ENCODE data around the gene GLIS2. TPM values are rescaled to one million over a fixed set of nuclear protein-coding genes. Genes with fewer than 3 reads are reported as not detected.

GLIS2 gene
- total and polyA plus RNA-seq, 2 of the 4 experiments (the other 2 are of a cell fraction) = 0.36 to 8.4 TPM

DNA sequence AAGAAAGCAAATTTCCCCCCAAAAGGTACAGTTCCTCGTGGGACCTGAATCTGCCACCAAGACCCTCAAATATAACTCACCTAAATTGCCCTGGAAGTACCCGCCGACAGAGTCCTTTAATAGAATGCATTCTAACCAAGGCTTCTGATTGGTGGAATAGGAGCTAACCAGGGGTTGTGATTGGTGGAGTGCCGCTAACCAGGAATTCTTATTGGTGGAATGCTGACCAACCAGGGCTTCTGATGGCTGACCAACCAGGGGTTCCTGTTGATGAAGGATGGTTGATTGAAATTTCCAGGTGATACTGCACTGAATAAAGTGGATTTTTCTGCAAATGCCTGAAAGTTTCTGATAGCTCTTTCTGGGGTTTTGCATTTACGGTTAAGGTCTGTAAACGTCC, 49.5 kb upstream of the GLIS2 start:
- H3K4ac ChIP-seq (ENCODE audit: low read depth, low read length) = no peak overlapping the region
- H3K4me3 ChIP-seq (ENCODE audit: insufficient read depth, low read depth, low read length) = no peak overlapping the region
- CTCF ChIA-PET = interaction anchor here (1.4 kb wide), 1 partner anchor 12 kb away, joined by 4 read pairs; no protein-coding TSS in a partner anchor
- H2AK9ac ChIP-seq (replicated peaks; ENCODE audit: low read depth, low read length, poor library complexity) = no peak overlapping the region
- peaks cover 13% of the 10 kb centered on the region for H3K4me1 ChIP-seq (ENCODE audit: control insufficient read depth, insufficient read depth, low read length)
- H3K79me1 ChIP-seq (ENCODE audit: low read depth in 1 of 2, low read length in 2 of 2) = peaks cover 38 to 78% of the 10 kb centered on the region in 2 experiments
- H3K27ac ChIP-seq (ENCODE audit: insufficient read depth, low read length) = no peak overlapping the region
- no peak overlapping the region for H4K8ac ChIP-seq (ENCODE audit: low read depth in 2 of 2, low read length in 2 of 2)
- WGBS, 2 experiments (ENCODE audit: extremely low coverage in 2 of 2, insufficient read length in 1 of 2) = 100% methylated on average over 1 of the region's 6 CpGs; no CpG with 5 or more reads in 1 of the 2 experiments
- H3K9me3 ChIP-seq (ENCODE audit: control insufficient read depth, insufficient read depth, low read length) = no peaks in the 10 kb centered on the region
- H2BK5ac ChIP-seq (ENCODE audit: low read depth, low read length, poor library complexity, severe bottlenecking) = no peak overlapping the region
- in situ Hi-C loops (cut with MboI; ENCODE audit: low sequenced_read_pairs) (no loop called here), dilution Hi-C loops (cut with HindIII; ENCODE audit: low sequenced_read_pairs, unreplicated experiment) (no loop called here), intact Hi-C loops (cut with micrococcal nuclease) (no loop called here)
- H4K5ac ChIP-seq (ENCODE audit: low read depth, low read length) = no peak overlapping the region
- no peak overlapping the region for H4K91ac ChIP-seq (ENCODE audit: insufficient read depth, low read depth, low read length)
- ATAC-seq (ENCODE audit: low read depth) (no peak), DNase-seq (no peak)
- H2AFZ ChIP-seq (replicated peaks; ENCODE audit: low read length, poor library complexity) = no peak overlapping the region
- H2BK120ac ChIP-seq (ENCODE audit: low read depth, low read length) = no peak overlapping the region
- H4K20me1 ChIP-seq (ENCODE audit: insufficient read depth, low read length) = peaks cover 3% of the 10 kb centered on the region
- H3K36me3 ChIP-seq (ENCODE audit: control insufficient read depth, insufficient read depth, low read length) = peaks cover 7% of the 10 kb centered on the region; the same call in 1 of the 2 replicates
- no TSS peak for BruUV-seq (replicated peaks)
- no peak overlapping the region for H3K9ac ChIP-seq (ENCODE audit: low read depth, low read length)
- H3K56ac ChIP-seq (ENCODE audit: extremely low read depth, insufficient read depth, low read length) = no peak overlapping the region
- H3K23ac ChIP-seq (ENCODE audit: low read depth, low read length) = no peak overlapping the region
- no peak overlapping the region for H3K18ac ChIP-seq (ENCODE audit: low read depth, low read length)
- H3K14ac ChIP-seq (replicated peaks; ENCODE audit: low read depth, low read length) = no peak overlapping the region
- no peak overlapping the region for H3K4me2 ChIP-seq (ENCODE audit: low read depth, low read length)
- no peak for TF ChIP-seq CHD1 (IDR thresholded peaks at IDR 0.05; ENCODE audit: low read depth, low read length)
- H3K9me1 ChIP-seq (ENCODE audit: insufficient read depth, low read length) = peaks cover 12% of the 10 kb centered on the region
- POLR2A ChIA-PET (ENCODE audit: unreplicated experiment) = no interaction called here
- no peaks in the 10 kb centered on the region for H3K27me3 ChIP-seq (ENCODE audit: control insufficient read depth, insufficient read depth, low read length)
- no peak overlapping the region for H2BK15ac ChIP-seq (ENCODE audit: low read depth, low read length)
- no peak overlapping the region for H2BK20ac ChIP-seq (ENCODE audit: low read depth, low read length)
- H2AK5ac ChIP-seq (ENCODE audit: low read depth, low read length) = no peak overlapping the region

All from IMR-90 (cell line).